Astrocyte (in vitro differentiated cells and primary cell): ENCODE results near the gene ENOX2. TPM values are rescaled to one million over a fixed set of nuclear protein-coding genes. Genes with fewer than 3 reads are reported as not detected.
A peak's percentile ranks its signal among the peaks of the same experiment; 100 is the strongest.

ENCODE experiments used
- DNase-seq: peaks from one replicate; pipeline ENCODE4 v3.0.0-alpha.2; 2010; ENCODE audit warnings: low read depth
- FAIRE-seq: peaks from 2 replicates; lab custom pipeline; 2011; peaks lifted over from hg19 to GRCh38; lab: Jason Lieb, UNC
- H2AFZ ChIP-seq: 2 replicates; pipeline ENCODE4 v1.6.0; 2012; ENCODE audit warnings: low read depth, low read length, inconsistent platforms
- H3K27ac ChIP-seq: 2 replicates; pipeline ENCODE4 v1.5.1; 2011; ENCODE audit warnings: low read depth, low read length, inconsistent platforms
- H3K27me3 ChIP-seq: 2 replicates; pipeline ENCODE4 v1.6.0; 2011; ENCODE audit warnings: low read length, inconsistent platforms; ENCODE audit not compliant: insufficient read depth
- H3K36me3 ChIP-seq: 2 replicates; pipeline ENCODE4 v1.5.1; 2011; ENCODE audit warnings: low read length, inconsistent platforms; ENCODE audit not compliant: insufficient read depth
- H3K4me1 ChIP-seq: 2 replicates; pipeline ENCODE4 v1.5.1; 2011; ENCODE audit warnings: low read length, inconsistent platforms; ENCODE audit not compliant: insufficient read depth
- H3K4me2 ChIP-seq: 2 replicates; pipeline ENCODE4 v1.6.0; 2012; ENCODE audit warnings: low read length, inconsistent platforms
- H3K4me3 ChIP-seq: 2 replicates; pipeline ENCODE4 v1.5.1; 2011; ENCODE audit warnings: low read depth, mild to moderate bottlenecking, low read length, inconsistent platforms; ENCODE audit not compliant: insufficient read depth
- H3K79me2 ChIP-seq: 2 replicates; pipeline ENCODE4 v1.6.0; 2012; ENCODE audit warnings: mild to moderate bottlenecking, low read length, inconsistent platforms; ENCODE audit not compliant: insufficient read depth
- H3K9ac ChIP-seq: 2 replicates; pipeline ENCODE4 v1.6.0; 2012; ENCODE audit warnings: mild to moderate bottlenecking, low read length, inconsistent platforms
- H3K9me3 ChIP-seq: 2 replicates; pipeline ENCODE4 v1.5.1; 2012; ENCODE audit warnings: low read depth, mild to moderate bottlenecking, low read length, inconsistent platforms; ENCODE audit not compliant: insufficient read depth
- H4K20me1 ChIP-seq: 2 replicates; pipeline ENCODE4 v1.6.0; 2012; ENCODE audit warnings: low read length, inconsistent platforms; ENCODE audit not compliant: insufficient read depth
- H3K27ac Mint-ChIP-seq: one replicate; pipeline ENCODE4 v1.8.0; 2021; ENCODE audit warnings: mild to moderate bottlenecking, mixed read lengths; ENCODE audit not compliant: unreplicated experiment
- H3K27me3 Mint-ChIP-seq: one replicate; pipeline ENCODE4 v1.8.0; 2021; ENCODE audit warnings: low read depth, mixed read lengths; ENCODE audit not compliant: unreplicated experiment
- H3K36me3 Mint-ChIP-seq: one replicate; pipeline ENCODE4 v1.8.0; 2021; ENCODE audit warnings: low read depth, mixed read lengths; ENCODE audit not compliant: unreplicated experiment
- H3K4me1 Mint-ChIP-seq: one replicate; pipeline ENCODE4 v1.8.0; 2021; ENCODE audit warnings: low read depth, mixed read lengths; ENCODE audit not compliant: unreplicated experiment
- H3K4me3 Mint-ChIP-seq: one replicate; pipeline ENCODE4 v1.8.0; 2021; ENCODE audit warnings: mild to moderate bottlenecking, moderate library complexity, mixed read lengths; ENCODE audit not compliant: unreplicated experiment
- H3K9me3 Mint-ChIP-seq: one replicate; pipeline ENCODE4 v1.8.0; 2021; ENCODE audit warnings: mild to moderate bottlenecking, mixed read lengths; ENCODE audit not compliant: unreplicated experiment
- EZH2 ChIP-seq: IDR thresholded peaks from 2 replicates; pipeline ENCODE4 v1.6.1; 2012; ENCODE audit warnings: mild to moderate bottlenecking, low read length, inconsistent platforms; ENCODE audit not compliant: insufficient read depth
- total RNA-seq: library from RNA; stranded (reverse); gene quantifications from 2 replicates; pipeline ENCODE4 v1.2.1, GENCODE V29; 2021
- TF ChIP-seq, protein P1 (sequence below): IDR thresholded peaks from 2 replicates; pipeline ENCODE4 v1.5.1; 2011; ENCODE audit warnings: low read depth, mild to moderate bottlenecking, inconsistent platforms, low read length, moderate library complexity; ENCODE audit not compliant: insufficient read depth

ENOX2 gene
- total RNA-seq, 1 donor from 2014 or later = 9.4 TPM

DNA sequence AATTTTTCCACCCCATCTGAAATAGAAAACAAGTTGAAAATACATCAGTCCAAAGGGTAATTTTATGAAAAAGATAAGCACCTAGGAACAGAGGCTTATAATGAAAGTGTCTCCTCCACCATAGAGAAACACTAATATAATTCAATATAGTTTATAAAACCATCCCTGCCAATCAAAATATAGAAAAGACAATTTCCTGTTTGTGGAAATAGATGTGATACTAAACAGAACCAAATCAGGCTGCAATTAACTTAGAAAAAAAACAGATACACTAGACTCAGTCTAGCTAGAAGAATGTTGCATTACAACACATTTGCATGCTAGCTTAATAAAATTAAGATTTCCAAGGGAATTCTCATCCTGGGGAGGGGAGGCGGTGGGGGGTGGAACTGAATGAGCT, 68.2 kb downstream of the ENOX2 start:
- Histone ChIP-seq H3K36me3 (no peaks in the 10 kb centered on the region), H3K4me1 (no peaks in the 10 kb centered on the region), H3K27me3 (no peaks in the 10 kb centered on the region), H3K4me2 (no peak overlapping the region), H4K20me1 (no peaks in the 10 kb centered on the region), H3K4me3 (no peak overlapping the region), H3K9ac (no peak overlapping the region), H2AFZ (no peak overlapping the region), H3K27ac (no peak overlapping the region), H3K79me2 (no peaks in the 10 kb centered on the region), H3K9me3 (no peaks in the 10 kb centered on the region)
- no peak overlapping the region for H3K27ac Mint-ChIP-seq
- H3K9me3 Mint-ChIP-seq = no peaks in the 10 kb centered on the region
- TF ChIP-seq, protein P1, sequence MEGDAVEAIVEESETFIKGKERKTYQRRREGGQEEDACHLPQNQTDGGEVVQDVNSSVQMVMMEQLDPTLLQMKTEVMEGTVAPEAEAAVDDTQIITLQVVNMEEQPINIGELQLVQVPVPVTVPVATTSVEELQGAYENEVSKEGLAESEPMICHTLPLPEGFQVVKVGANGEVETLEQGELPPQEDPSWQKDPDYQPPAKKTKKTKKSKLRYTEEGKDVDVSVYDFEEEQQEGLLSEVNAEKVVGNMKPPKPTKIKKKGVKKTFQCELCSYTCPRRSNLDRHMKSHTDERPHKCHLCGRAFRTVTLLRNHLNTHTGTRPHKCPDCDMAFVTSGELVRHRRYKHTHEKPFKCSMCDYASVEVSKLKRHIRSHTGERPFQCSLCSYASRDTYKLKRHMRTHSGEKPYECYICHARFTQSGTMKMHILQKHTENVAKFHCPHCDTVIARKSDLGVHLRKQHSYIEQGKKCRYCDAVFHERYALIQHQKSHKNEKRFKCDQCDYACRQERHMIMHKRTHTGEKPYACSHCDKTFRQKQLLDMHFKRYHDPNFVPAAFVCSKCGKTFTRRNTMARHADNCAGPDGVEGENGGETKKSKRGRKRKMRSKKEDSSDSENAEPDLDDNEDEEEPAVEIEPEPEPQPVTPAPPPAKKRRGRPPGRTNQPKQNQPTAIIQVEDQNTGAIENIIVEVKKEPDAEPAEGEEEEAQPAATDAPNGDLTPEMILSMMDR = no peak
- TF ChIP-seq EZH2 = no peak
- no peak overlapping the region for H3K4me3 Mint-ChIP-seq
- peaks cover 2% of the 10 kb centered on the region for H3K4me1 Mint-ChIP-seq
- no peaks in the 10 kb centered on the region for H3K36me3 Mint-ChIP-seq
- H3K27me3 Mint-ChIP-seq = no peaks in the 10 kb centered on the region
- no peak for DNase-seq
- FAIRE-seq = peak; percentile 83

DNA sequence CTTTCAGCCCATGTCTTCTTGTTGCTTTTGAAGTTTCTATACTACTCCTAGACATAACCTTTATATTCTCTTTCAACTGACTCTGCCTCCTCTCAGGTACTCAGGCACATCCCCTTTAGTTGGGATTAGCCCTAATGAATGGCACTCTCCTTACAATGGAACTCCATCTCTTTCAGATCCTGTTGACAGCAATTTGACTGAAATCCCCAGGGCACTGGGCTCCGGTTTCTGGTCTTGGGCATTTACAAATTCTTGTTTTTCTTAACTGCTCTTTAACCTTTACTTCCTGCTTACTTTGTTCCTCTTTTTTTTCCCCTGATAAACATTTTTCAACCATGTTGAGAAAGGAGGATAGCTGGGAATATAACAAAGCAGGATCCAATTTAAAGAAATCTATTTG, 68.9 kb downstream of the ENOX2 start:
- no peaks in the 10 kb centered on the region for H3K36me3 ChIP-seq
- H4K20me1 ChIP-seq = no peaks in the 10 kb centered on the region
- no peak overlapping the region for H3K4me3 Mint-ChIP-seq
- no peaks in the 10 kb centered on the region for H3K4me1 ChIP-seq
- H3K27me3 ChIP-seq = no peaks in the 10 kb centered on the region
- H3K27ac Mint-ChIP-seq = no peak overlapping the region
- DNase-seq = no peak
- H3K9me3 ChIP-seq = no peaks in the 10 kb centered on the region
- H3K79me2 ChIP-seq = no peaks in the 10 kb centered on the region
- H3K4me3 ChIP-seq = no peak overlapping the region
- H3K36me3 Mint-ChIP-seq = no peaks in the 10 kb centered on the region
- TF ChIP-seq, protein P1 = no peak
- no peak for TF ChIP-seq EZH2
- peaks cover 2% of the 10 kb centered on the region for H3K4me1 Mint-ChIP-seq
- no peaks in the 10 kb centered on the region for H3K9me3 Mint-ChIP-seq
- no peak overlapping the region for H3K27ac ChIP-seq
- no peaks in the 10 kb centered on the region for H3K27me3 Mint-ChIP-seq
- H3K4me2 ChIP-seq = no peak overlapping the region
- H2AFZ ChIP-seq = no peak overlapping the region
- H3K9ac ChIP-seq = no peak overlapping the region
- peak; percentile 60 for FAIRE-seq

DNA sequence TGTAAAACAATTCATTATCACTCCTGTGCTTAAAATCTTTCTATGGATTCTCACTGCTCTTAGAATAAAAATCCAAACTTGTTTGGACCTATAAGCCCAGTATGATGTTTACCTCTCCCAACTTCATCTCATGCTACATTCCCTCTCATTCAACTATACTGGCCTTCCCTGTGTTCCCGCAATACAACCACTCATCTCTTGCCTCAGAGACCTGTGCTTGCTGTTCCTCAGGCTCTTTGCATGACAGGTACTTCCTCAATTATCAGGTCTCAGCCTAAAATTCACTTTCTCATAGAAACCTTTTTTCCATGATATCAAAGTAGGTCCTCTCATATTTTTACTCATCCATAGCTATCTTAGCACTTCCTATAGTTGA, 71.7 kb downstream of the ENOX2 start:
- H3K4me1 ChIP-seq = no peaks in the 10 kb centered on the region
- Mint-ChIP-seq H3K4me3 (no peak overlapping the region), H3K9me3 (no peaks in the 10 kb centered on the region), H3K27ac (no peak overlapping the region), H3K36me3 (no peaks in the 10 kb centered on the region), H3K4me1 (peaks cover 6% of the 10 kb centered on the region), H3K27me3 (no peaks in the 10 kb centered on the region)
- no peak overlapping the region for H3K27ac ChIP-seq
- H4K20me1 ChIP-seq = no peaks in the 10 kb centered on the region
- no peaks in the 10 kb centered on the region for H3K9me3 ChIP-seq
- H3K4me2 ChIP-seq = no peak overlapping the region
- no peak for DNase-seq
- no peak overlapping the region for H3K4me3 ChIP-seq
- no peak for TF ChIP-seq EZH2
- TF ChIP-seq, protein P1 = no peak
- no peaks in the 10 kb centered on the region for H3K27me3 ChIP-seq
- H3K9ac ChIP-seq = no peak overlapping the region
- H3K79me2 ChIP-seq = no peaks in the 10 kb centered on the region
- no peak for FAIRE-seq
- no peak overlapping the region for H2AFZ ChIP-seq
- no peaks in the 10 kb centered on the region for H3K36me3 ChIP-seq
